CD4-positive, CD25-positive, alpha-beta regulatory T cell (primary cell): ENCODE results near the gene ZNF558. TPM values are rescaled to one million over a fixed set of nuclear protein-coding genes. Genes with fewer than 3 reads are reported as not detected.

Experiments
- ATAC-seq, 2 donors: fragments of 150-1000 bp; cut with Tn5 transposase; one replicate each; pipeline ENCODE4 v1.10.0; 2021; ENCODE audit warnings: low read depth in 2 of 2, moderate number of reproducible peaks in 2 of 2, moderate library complexity in 1 of 2
- DNase-seq, 3 donors: peaks; one replicate each; pipeline versions ENCODE4 v3.0.0 to v3.0.0-alpha.2; 2012 to 2022; ENCODE audit warnings: mixed read lengths in 1 of 3
- H3K27ac ChIP-seq: one replicate; pipeline ENCODE4 v1.7.0; 2013; ENCODE audit warnings: mild to moderate bottlenecking, low read length; ENCODE audit not compliant: insufficient read depth, poor library complexity, severe bottlenecking
- H3K27me3 ChIP-seq: one replicate; pipeline ENCODE4 v1.7.0; 2013; ENCODE audit warnings: low read length; ENCODE audit not compliant: control insufficient read depth, insufficient read depth
- H3K36me3 ChIP-seq: one replicate; pipeline ENCODE4 v1.7.0; 2013; ENCODE audit warnings: mild to moderate bottlenecking, low read length, moderate library complexity; ENCODE audit not compliant: control insufficient read depth, insufficient read depth
- H3K4me1 ChIP-seq: 2 replicates; pipeline ENCODE4 v1.7.0; 2013; ENCODE audit warnings: mild to moderate bottlenecking, low read length; ENCODE audit not compliant: insufficient read depth, control insufficient read depth, poor library complexity, severe bottlenecking
- H3K4me3 ChIP-seq: one replicate; pipeline ENCODE4 v1.7.0; 2013; ENCODE audit warnings: low read depth, mild to moderate bottlenecking, low read length, moderate library complexity
- H3K9me3 ChIP-seq, 2 experiments: 1 replicate in 1 of 2; 2 replicates in 1 of 2; pipeline ENCODE4 v1.7.0; 2013; ENCODE audit warnings: low read length in 2 of 2, mild to moderate bottlenecking in 1 of 2, moderate library complexity in 1 of 2; ENCODE audit not compliant: control insufficient read depth in 2 of 2
- H3K27ac Mint-ChIP-seq, 3 donors: one replicate each; pipeline ENCODE4 v1.8.0; 2020 to 2022; ENCODE audit warnings: mild to moderate bottlenecking in 3 of 3, mixed read lengths in 3 of 3, moderate library complexity in 2 of 3
- H3K27me3 Mint-ChIP-seq: one replicate; pipeline ENCODE4 v1.8.0; 2022; ENCODE audit warnings: mild to moderate bottlenecking, mixed read lengths
- H3K36me3 Mint-ChIP-seq: one replicate; pipeline ENCODE4 v1.8.0; 2020; ENCODE audit warnings: mixed read lengths
- H3K4me1 Mint-ChIP-seq, 4 donors: one replicate each; pipeline ENCODE4 v1.8.0; 2020 to 2022; ENCODE audit warnings: mixed read lengths in 4 of 4, mild to moderate bottlenecking in 1 of 4
- H3K4me3 Mint-ChIP-seq, 4 donors: one replicate each; pipeline ENCODE4 v1.8.0; 2020 to 2022; ENCODE audit warnings: mild to moderate bottlenecking in 4 of 4, mixed read lengths in 4 of 4, moderate library complexity in 3 of 4
- H3K9me3 Mint-ChIP-seq, 7 donors: one replicate each; pipeline ENCODE4 v1.8.0; 2020 to 2022; ENCODE audit warnings: mixed read lengths in 7 of 7, mild to moderate bottlenecking in 3 of 7, moderate library complexity in 2 of 7
- polyA plus RNA-seq, 4 donors: library from polyadenylated mRNA; unstranded; fragments of 300-500 nt; fragmentation: Illumina TruSeq; gene quantifications; one replicate each; pipeline ENCODE4 v1.2.3, GENCODE V29; 2021
- total RNA-seq: library from RNA; stranded (reverse); gene quantifications from one replicate; pipeline ENCODE4 v1.2.3, GENCODE V29; 2022

ZNF558 gene
- total and polyA plus RNA-seq, 5 donors from 2014 or later = 6.1 to 22.9 (median 6.7) TPM

GRCh38 chr19:8826371-8826770 is 5.7 kb downstream of the ZNF558 start:
- Histone ChIP-seq H3K4me1 (peaks cover 6% of the 10 kb centered on the region), H3K36me3 (peaks cover 33% of the 10 kb centered on the region), H3K27ac (no peak overlapping the region), H3K27me3 (no peaks in the 10 kb centered on the region), H3K9me3 (no peaks in the 10 kb centered on the region), H3K4me3 (no peak overlapping the region)
- no peak for ATAC-seq
- Mint-ChIP-seq H3K27ac (no peak overlapping the region), H3K9me3 (peaks cover 0 to 4% (median 0%) of the 10 kb centered on the region in 7 donors), H3K36me3 (peaks cover 40% of the 10 kb centered on the region), H3K4me3 (peak overlapping the region in 1 of 4 donors; percentile 41), H3K4me1 (peaks cover 0 to 20% (median 15%) of the 10 kb centered on the region in 4 donors), H3K27me3 (no peaks in the 10 kb centered on the region)
- DNase-seq = no peak

DNA sequence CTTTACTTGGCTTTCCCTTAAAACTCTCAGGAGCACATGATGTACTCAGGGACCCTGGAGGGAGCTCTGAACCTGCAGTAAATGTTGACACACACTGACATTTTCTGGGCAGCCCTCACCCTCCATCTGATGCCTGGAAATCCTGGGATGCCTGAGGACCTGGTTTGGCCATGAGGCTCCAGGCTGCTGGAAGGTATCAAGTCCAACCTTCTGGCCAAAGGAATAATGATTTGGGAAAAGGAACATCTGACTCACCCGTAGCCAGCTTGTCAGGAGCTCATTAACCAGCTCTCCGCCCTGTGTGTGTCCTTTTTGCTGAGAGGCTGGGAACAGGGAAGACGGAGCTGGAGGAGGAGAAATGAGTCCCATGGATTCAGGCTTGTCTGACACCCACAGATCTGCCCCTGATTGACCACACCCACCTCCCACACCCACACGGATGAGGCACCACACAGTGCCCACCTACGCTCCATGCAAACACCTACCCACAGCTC is 10.3 kb downstream of the ZNF558 start:
- Histone ChIP-seq H3K27ac (no peak overlapping the region), H3K9me3 (peaks cover 22 to 25% of the 10 kb centered on the region in 2 experiments), H3K36me3 (peaks cover 75% of the 10 kb centered on the region), H3K4me1 (no peaks in the 10 kb centered on the region), H3K27me3 (no peaks in the 10 kb centered on the region), H3K4me3 (no peak overlapping the region)
- Mint-ChIP-seq H3K27ac (no peak overlapping the region), H3K9me3 (peaks cover 1 to 39% (median 18%) of the 10 kb centered on the region in 7 donors), H3K36me3 (peaks cover 75% of the 10 kb centered on the region), H3K4me1 (peaks cover 2 to 10% (median 5%) of the 10 kb centered on the region in 4 donors), H3K27me3 (no peaks in the 10 kb centered on the region), H3K4me3 (no peak overlapping the region)
- ATAC-seq = no peak
- no peak for DNase-seq

DNA sequence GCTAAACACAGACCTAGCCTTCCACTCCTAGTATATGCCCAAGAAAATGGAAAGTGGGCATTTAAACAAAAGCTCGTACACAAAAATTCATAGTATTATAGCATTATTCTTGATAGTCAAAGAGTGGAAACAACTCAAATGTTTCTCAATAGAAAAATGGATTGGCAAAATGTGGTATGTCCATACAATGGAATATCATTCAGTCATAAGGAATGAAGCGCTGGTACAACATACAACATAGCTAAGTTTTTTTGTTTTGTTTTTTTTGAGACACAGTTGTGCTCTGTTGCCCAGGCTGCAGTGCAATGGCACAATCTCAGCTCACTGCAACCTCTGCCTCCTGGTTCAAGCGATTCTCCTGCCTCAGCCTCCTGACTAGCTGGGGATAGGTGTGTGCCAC is 11.9 kb downstream of the ZNF558 start:
- H3K9me3 ChIP-seq = peaks cover 37 to 41% of the 10 kb centered on the region in 2 experiments
- no peak for ATAC-seq
- peaks cover 3 to 8% (median 4%) of the 10 kb centered on the region in 4 donors for H3K4me1 Mint-ChIP-seq
- H3K27me3 Mint-ChIP-seq = no peaks in the 10 kb centered on the region
- no peaks in the 10 kb centered on the region for H3K27me3 ChIP-seq
- H3K4me1 ChIP-seq = no peaks in the 10 kb centered on the region
- H3K36me3 Mint-ChIP-seq = peaks cover 90% of the 10 kb centered on the region
- peaks cover 90% of the 10 kb centered on the region for H3K36me3 ChIP-seq
- no peak overlapping the region for H3K4me3 Mint-ChIP-seq
- no peak overlapping the region for H3K27ac Mint-ChIP-seq
- H3K9me3 Mint-ChIP-seq = peaks cover 1 to 55% (median 23%) of the 10 kb centered on the region in 7 donors
- no peak overlapping the region for H3K4me3 ChIP-seq
- no peak overlapping the region for H3K27ac ChIP-seq
- no peak for DNase-seq

- H3K27ac ChIP-seq = no peak overlapping the region
- no peak overlapping the region for H3K4me3 ChIP-seq
- peaks cover 78 to 85% of the 10 kb centered on the region in 2 experiments for H3K9me3 ChIP-seq
- peaks cover 97% of the 10 kb centered on the region for H3K36me3 Mint-ChIP-seq
- H3K27ac Mint-ChIP-seq = no peak overlapping the region
- DNase-seq (no peak), ATAC-seq (no peak)
- no peaks in the 10 kb centered on the region for H3K4me1 ChIP-seq
- H3K9me3 Mint-ChIP-seq = peaks cover 1 to 94% (median 36%) of the 10 kb centered on the region in 7 donors
- no peaks in the 10 kb centered on the region for H3K27me3 Mint-ChIP-seq
- H3K4me1 Mint-ChIP-seq = peaks cover 0 to 12% (median under 1%) of the 10 kb centered on the region in 4 donors
- H3K4me3 Mint-ChIP-seq = no peak overlapping the region
- no peaks in the 10 kb centered on the region for H3K27me3 ChIP-seq
- H3K36me3 ChIP-seq = peaks cover 95% of the 10 kb centered on the region
Observed at GRCh38 chr19:8815780-8816179, 16.3 kb downstream of the ZNF558 start.

DNA sequence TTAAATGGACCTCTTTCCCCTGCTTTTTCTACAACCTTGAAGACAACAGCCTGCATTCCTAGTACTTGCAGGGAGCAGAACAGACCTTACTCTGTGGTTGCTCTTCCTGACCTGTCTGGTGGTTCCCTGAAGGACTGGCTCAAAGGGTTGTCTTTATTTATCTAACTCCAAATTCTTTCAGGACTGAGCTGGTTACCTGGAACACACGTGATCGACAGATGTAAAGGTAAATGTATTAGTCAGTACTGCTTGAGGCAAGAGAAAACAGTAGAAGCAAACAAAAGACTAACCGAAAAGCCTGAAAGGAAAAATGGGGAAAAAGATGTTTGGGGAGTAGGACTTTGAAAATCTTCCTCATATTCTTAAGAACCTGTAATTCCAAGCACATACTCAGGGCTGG is 17.9 kb downstream of the ZNF558 start:
- no peaks in the 10 kb centered on the region for H3K27me3 Mint-ChIP-seq
- H3K9me3 ChIP-seq = peaks cover 89 to 90% of the 10 kb centered on the region in 2 experiments
- H3K27me3 ChIP-seq = no peaks in the 10 kb centered on the region
- H3K4me1 ChIP-seq = no peaks in the 10 kb centered on the region
- no peak for ATAC-seq
- DNase-seq = no peak
- peaks cover 82% of the 10 kb centered on the region for H3K36me3 Mint-ChIP-seq
- peaks cover 0 to 90% (median 41%) of the 10 kb centered on the region in 7 donors for H3K9me3 Mint-ChIP-seq
- no peak overlapping the region for H3K27ac ChIP-seq
- H3K36me3 ChIP-seq = peaks cover 82% of the 10 kb centered on the region
- no peak overlapping the region for H3K27ac Mint-ChIP-seq
- H3K4me1 Mint-ChIP-seq = peaks cover 0 to 12% (median 0%) of the 10 kb centered on the region in 4 donors
- no peak overlapping the region for H3K4me3 Mint-ChIP-seq
- no peak overlapping the region for H3K4me3 ChIP-seq

GRCh38 chr19:8811315-8812172 is 20.6 kb downstream of the ZNF558 start:
- H3K36me3 Mint-ChIP-seq = peaks cover 71% of the 10 kb centered on the region
- peaks cover 3 to 83% (median 44%) of the 10 kb centered on the region in 7 donors for H3K9me3 Mint-ChIP-seq
- no peaks in the 10 kb centered on the region for H3K27me3 ChIP-seq
- no peak overlapping the region for H3K27ac ChIP-seq
- peak overlapping the region; percentile 2 for H3K4me3 ChIP-seq
- no peaks in the 10 kb centered on the region for H3K4me1 ChIP-seq
- H3K36me3 ChIP-seq = peaks cover 71% of the 10 kb centered on the region
- H3K4me3 Mint-ChIP-seq = no peak overlapping the region
- DNase-seq = no peak
- peaks cover 91 to 99% of the 10 kb centered on the region in 2 experiments for H3K9me3 ChIP-seq
- H3K4me1 Mint-ChIP-seq = peaks cover 0 to 7% (median 0%) of the 10 kb centered on the region in 4 donors
- no peak for ATAC-seq
- H3K27ac Mint-ChIP-seq = no peak overlapping the region
- no peaks in the 10 kb centered on the region for H3K27me3 Mint-ChIP-seq

DNA sequence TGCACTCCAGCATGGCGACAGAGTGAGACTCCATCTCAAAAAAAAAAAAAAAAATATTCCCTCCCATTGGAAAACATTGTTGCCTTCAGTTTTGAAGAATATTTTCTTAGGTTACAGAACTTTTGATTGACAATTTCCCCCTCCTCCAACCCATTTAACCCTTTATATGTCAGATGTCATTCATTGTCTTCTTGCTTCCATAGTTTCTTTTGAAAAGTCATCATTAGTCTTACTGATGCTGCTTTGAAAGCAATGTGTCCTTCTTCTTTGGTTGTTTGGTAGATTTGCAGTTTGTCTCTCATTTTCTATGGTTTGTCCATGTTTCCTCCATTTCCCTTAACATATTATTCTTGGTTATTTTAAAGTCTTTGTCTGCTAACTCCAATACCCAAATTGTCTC is 25.4 kb downstream of the ZNF558 start:
- H3K27ac Mint-ChIP-seq = peak overlapping the region in 1 of 3 donors; percentile 14
- no peaks in the 10 kb centered on the region for H3K27me3 ChIP-seq
- no peak overlapping the region for H3K4me3 Mint-ChIP-seq

More for the DNA sequence above, 25.4 kb downstream of the ZNF558 start:
- DNase-seq (no peak), ATAC-seq (no peak)
- no peaks in the 10 kb centered on the region for H3K4me1 Mint-ChIP-seq
- H3K27ac ChIP-seq = no peak overlapping the region
- peaks cover 40% of the 10 kb centered on the region for H3K36me3 Mint-ChIP-seq
- no peaks in the 10 kb centered on the region for H3K27me3 Mint-ChIP-seq
- no peak overlapping the region for H3K4me3 ChIP-seq
- H3K36me3 ChIP-seq = peaks cover 26% of the 10 kb centered on the region
- no peaks in the 10 kb centered on the region for H3K4me1 ChIP-seq
- peaks cover 4 to 66% (median 34%) of the 10 kb centered on the region in 7 donors for H3K9me3 Mint-ChIP-seq
- peaks cover 61 to 82% of the 10 kb centered on the region in 2 experiments for H3K9me3 ChIP-seq
